Stimulated activated CD8-positive, alpha-beta memory T cell treated with anti-CD3 and anti-CD28 coated beads, Interleukin-7, amount 100 ng/mL, for 24 hours (primary cell): ENCODE data around the gene ZNF821.
"Not testable (repeated sequence)": the region's sequence is repeated elsewhere in the genome, so short reads cannot be mapped to it uniquely, and the experiment has no call there.

Experiments used
- DNase-seq: peaks from one replicate; pipeline ENCODE4 v3.0.0-alpha.2; 2020; ENCODE audit warnings: low read depth

The ZNF821 gene

GRCh38 chr16:71902656-71903365, 18.8 kb upstream of the ZNF821 start:
- DNase-seq, result no peak

DNA sequence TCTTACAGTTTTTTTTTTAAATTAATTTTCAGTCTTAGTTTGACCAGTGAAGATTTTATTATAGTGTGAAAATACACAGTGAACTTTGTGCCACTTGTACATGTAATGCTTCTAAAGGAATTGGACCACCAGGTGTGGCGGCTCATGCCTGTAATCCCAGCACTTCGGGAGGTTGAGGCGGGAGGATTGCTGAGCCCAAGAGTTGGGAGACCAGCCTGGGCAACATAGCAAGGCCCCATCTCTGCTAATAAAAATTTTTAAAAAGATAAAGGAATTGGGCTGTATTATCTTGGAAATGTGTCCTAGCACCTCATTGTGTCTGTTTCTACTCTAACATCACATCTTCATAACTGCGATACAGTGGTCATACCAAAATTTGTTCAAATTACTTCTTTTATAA, 15.2 kb upstream of the ZNF821 start:
- DNase-seq, result no peak

DNA sequence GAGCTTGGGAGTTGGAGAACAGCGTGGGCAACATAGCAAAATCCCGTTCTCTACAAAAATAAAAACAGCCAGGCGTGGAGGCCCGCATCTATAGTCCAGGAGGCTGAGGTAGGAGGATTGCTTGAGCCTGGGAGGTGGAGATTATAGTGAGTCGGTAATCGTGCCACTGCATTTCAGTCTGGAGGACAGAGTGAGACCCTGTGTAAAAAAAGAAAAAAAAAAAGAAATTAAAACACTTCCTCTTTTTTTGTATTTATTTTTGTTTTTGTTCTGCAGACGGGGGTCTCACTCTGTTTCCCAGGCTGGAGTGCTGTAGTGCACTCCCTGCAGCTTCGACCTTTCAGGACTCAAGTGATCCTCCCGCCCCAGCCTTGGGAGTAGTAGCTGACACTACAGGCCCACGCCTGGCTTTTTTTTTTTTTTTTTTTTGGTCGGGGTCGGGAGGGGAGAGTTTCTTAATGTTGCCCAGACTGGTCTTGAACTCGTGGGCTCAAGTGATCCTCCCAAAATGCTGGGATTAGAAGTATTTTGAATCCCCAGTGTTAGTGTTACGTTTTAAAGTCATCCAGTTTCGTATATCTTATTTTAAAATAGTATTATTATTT, 12.9 kb upstream of the ZNF821 start:
- DNase-seq, result no peak

GRCh38 chr16:71895679-71896365, 11.8 kb upstream of the ZNF821 start:
- no peak for DNase-seq

- peak; percentile 95 for DNase-seq
Observed at GRCh38 chr16:71894921-71895678, 11.1 kb upstream of the ZNF821 start, which contains the start of gene IST1. Gene IST1, plus strand, starts transcription at chr16:71895531. Its CDS starts 20,110 bp downstream, at chr16:71915641.

GRCh38 chr16:71894229-71894920, 10.4 kb upstream of the ZNF821 start:
- no peak for DNase-seq

DNA sequence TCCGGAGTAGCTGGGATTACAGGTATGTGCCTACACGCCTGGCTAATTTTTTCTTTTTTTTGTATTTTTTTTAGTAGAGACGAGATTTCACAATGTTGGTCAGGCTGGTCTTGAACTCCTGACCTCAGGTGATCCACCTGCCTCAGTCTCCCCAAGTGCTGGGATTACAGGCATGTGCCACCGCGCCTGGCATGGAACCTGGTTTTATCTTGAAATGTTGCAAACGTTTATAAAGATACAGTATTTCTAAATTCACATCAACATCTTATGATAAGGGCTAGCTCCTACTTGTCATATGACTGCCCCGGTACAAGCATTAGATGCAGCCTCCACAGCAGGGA, 9.9 kb upstream of the ZNF821 start:
- DNase-seq, result no peak

- DNase-seq, result no peak
Observed at GRCh38 chr16:71889147-71889546, 5.2 kb upstream of the ZNF821 start.

DNA sequence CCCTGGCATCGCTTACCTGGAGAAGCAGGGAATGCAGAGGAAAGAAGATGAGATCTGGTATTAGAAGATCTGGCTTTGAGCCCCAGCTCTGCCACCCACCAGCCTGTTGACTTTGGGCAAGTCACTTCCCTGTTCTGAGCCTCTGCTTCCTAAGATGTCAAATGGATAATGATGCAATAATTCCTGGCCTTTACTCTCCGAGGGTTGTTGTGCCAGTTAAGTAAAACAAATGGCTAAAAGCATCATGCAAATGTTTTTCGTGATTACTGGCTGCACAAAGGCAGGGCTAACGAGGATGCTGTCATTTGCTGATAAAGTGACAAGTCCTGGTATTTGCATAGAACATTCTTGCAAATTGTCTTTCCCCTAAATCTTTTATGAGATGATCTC, 1.3 kb upstream of the ZNF821 start:
- no peak for DNase-seq

- peak; percentile 26 for DNase-seq
Observed at GRCh38 chr16:71883168-71883848, 674 bp downstream of the ZNF821 start.

GRCh38 chr16:71882505-71883167, 1.3 kb downstream of the ZNF821 start:
- peak; percentile 40 for DNase-seq

- no peak for DNase-seq
Observed at GRCh38 chr16:71880176-71880575, 3.8 kb downstream of the ZNF821 start.

- no peak for DNase-seq
Observed at GRCh38 chr16:71878911-71879310, 5.1 kb downstream of the ZNF821 start.

DNA sequence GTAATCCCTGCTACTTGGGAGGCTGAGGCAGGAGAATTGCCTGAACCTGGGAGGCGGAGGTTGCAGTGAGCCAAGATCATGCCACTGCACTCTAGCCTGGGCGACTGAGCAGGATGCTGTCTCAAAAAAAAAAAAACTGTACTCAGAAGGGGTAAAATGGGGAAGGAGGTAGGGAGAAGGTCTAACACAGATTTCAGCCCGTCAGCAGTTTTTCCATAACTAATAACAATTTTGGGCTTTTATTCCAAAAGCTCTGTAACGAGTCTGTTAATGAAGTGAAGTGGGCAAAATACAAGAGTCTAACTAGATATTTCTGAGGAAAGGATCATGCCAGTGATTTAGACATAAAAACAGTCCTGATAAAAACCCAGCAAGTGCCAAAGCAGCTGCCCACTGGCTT, 10.8 kb downstream of the ZNF821 start:
- DNase-seq, result no peak

- no peak for DNase-seq
Observed at GRCh38 chr16:71870818-71871217, 13.2 kb downstream of the ZNF821 start.

GRCh38 chr16:71869089-71869488, 14.9 kb downstream of the ZNF821 start:
- DNase-seq, result no peak

- DNase-seq, result no peak
Observed at GRCh38 chr16:71867939-71868338, 16.0 kb downstream of the ZNF821 start.

DNA sequence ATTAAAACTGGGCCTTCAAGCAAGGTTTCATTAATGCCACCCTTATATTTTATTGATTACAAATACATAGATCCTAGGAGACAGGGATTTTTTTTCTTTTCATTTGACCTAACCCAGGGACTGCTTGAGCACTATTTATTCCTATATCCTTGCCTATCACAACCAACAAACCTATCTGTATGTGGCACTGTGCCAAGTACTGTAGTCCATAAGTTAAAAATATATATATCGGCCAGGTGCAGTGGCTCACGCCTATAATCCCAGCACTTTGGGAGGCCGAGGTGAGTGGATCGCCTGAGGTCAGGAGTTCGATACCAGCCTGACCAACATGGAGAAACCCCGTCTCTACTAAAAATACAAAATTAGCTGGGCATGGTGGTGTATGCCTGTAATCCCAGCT, 16.8 kb downstream of the ZNF821 start:
- not testable (repeated sequence) for DNase-seq

DNA sequence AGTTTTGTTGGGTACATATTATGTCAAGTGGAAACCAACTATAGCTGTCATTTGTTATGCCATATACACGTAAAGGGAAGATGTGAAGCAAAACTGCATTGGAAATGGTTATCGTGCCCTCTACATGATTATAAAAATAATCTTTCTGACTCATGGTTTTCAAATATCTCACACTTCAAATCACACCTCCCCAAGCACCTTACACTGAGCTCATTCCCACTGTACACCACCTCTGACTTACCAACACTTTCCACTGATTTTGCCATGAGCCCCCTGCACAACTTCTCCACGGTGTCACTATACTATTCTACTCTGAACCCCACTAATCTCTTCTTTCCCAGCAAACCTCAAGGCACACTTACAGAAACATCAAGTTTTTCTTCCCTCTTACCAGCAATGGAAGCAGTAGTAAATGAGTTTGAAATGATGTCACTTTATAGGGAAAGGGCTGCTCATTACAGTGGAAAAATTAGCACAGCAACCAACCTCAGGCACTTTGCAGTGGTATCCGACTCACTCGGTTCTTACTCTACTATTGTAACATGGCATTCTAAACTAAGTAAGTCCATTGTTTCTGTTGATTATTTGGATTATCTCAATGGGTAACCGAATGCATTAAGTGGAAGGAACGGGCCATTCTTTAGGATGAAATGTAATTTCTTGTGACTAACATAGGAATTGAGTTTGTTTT, 18.7 kb downstream of the ZNF821 start:
- no peak for DNase-seq

GRCh38 chr16:71863995-71864394, 20.0 kb downstream of the ZNF821 start:
- DNase-seq, result no peak
